Lung (tissue), 12 donors: Measurements from ENCODE around the gene UST. TPM values are rescaled to one million over a fixed set of nuclear protein-coding genes. Genes with fewer than 3 reads are reported as not detected.

ENCODE experiments used
- ATAC-seq: fragments of 200-7000 bp; cut with Tn5 transposase; one replicate; pipeline ENCODE4 v1.9.1; 2020; ENCODE audit warnings: moderate number of reproducible peaks; ENCODE audit not compliant: insufficient read depth, low FRiP score
- DNase-seq, 3 donors: peaks; one replicate each; pipeline ENCODE4 v3.0.0-alpha.2; 2013 to 2017
- H3K27ac ChIP-seq, 2 donors: one replicate each; pipeline ENCODE4 v1.5.1; 2013; ENCODE audit warnings: mild to moderate bottlenecking in 2 of 2, moderate library complexity in 2 of 2, control low read depth in 1 of 2, inconsistent platforms in 1 of 2, low read depth in 1 of 2, low read length in 1 of 2
- H3K27me3 ChIP-seq, 3 donors: one replicate each; pipeline ENCODE4 v1.5.1; 2013; ENCODE audit warnings: low read length in 2 of 3; ENCODE audit not compliant: control insufficient read depth in 3 of 3, insufficient read depth in 3 of 3
- H3K36me3 ChIP-seq, 4 donors: one replicate each; pipeline ENCODE4 v1.5.1; 2013; ENCODE audit warnings: low read length in 4 of 4, mild to moderate bottlenecking in 1 of 4, moderate library complexity in 1 of 4; ENCODE audit not compliant: control insufficient read depth in 4 of 4, insufficient read depth in 4 of 4
- H3K4me1 ChIP-seq, 5 donors: one replicate each; pipeline ENCODE4 v1.5.1; 2013; ENCODE audit warnings: low read length in 5 of 5, mild to moderate bottlenecking in 2 of 5, moderate library complexity in 1 of 5; ENCODE audit not compliant: control insufficient read depth in 5 of 5, insufficient read depth in 5 of 5
- H3K4me3 ChIP-seq: one replicate; pipeline ENCODE4 v1.5.1; 2013; ENCODE audit warnings: mild to moderate bottlenecking, control low read depth, moderate library complexity
- H3K9ac ChIP-seq, 2 donors: one replicate each; pipeline ENCODE4 v1.5.1; 2013; ENCODE audit warnings: low read length in 2 of 2, control low read depth in 1 of 2; ENCODE audit not compliant: insufficient read depth in 1 of 2
- H3K9me3 ChIP-seq, 4 donors: one replicate each; pipeline ENCODE4 v1.5.1; 2013; ENCODE audit warnings: low read length in 3 of 4, mild to moderate bottlenecking in 1 of 4, moderate library complexity in 1 of 4; ENCODE audit not compliant: control insufficient read depth in 4 of 4, insufficient read depth in 3 of 4
- CTCF ChIP-seq: IDR thresholded peaks from 2 replicates; pipeline ENCODE4 v1.5.1; 2012; ENCODE audit warnings: mild to moderate bottlenecking; ENCODE audit errors: control extremely low read depth, extremely low read depth
- WGBS, 2 donors: extraction: QIAGEN DNeasy Blood & Tissue Kit; methylation state at CpG; one replicate each; pipeline ENCODE4 v1.1.7; 2013; 5-methylcytosine and 5-hydroxymethylcytosine counted together
- polyA plus RNA-seq, 2 donors: library from polyadenylated mRNA; stranded (reverse); fragments of 200-250 nt; gene quantifications; one replicate each; pipeline ENCODE4 v1.2.1, GENCODE V29; 2013
- total RNA-seq, 2 donors: library from RNA; depleted of rRNA in 1 of 2; stranded (reverse); fragments of >200 nt in 1 of 2; gene quantifications; one replicate each; pipeline ENCODE4 v1.2.1, GENCODE V29; 2014 to 2021
- donor health status: control.
- donor health status: control.
- donor health status: Bipolar disorder and iron deficiency.
- donor health status: healthy.
- donor health status: DM: yes; HTN: yes; CAD: no.

UST gene
- total and polyA plus RNA-seq, 4 donors = 4.5 to 24.0 (median 7.1) TPM

DNA sequence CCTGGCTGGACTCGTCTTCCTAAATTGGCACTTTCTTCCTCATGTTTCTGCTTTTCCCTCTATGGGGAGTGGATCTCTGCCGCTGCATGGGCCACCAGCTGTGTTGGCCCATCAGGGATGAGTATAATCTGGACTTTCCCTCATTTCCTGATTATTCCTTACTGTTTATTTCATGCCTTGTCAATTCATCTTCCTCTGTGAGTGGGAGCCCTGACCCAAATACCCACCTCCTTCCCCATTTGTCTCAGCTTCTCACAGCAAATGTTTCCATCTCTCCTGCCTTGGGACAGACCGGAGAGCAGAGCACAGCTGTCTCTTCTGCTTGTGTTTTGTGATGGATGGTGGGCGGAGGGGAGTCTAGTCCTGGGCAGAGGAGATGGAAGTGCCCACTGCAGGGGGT is 212.7 kb downstream of the UST start:
- DNase-seq (no peak), ATAC-seq (no peak)
- Histone ChIP-seq H3K36me3 (no peaks in the 10 kb centered on the region), H3K9ac (no peak overlapping the region), H3K4me1 (peaks cover 0 to 32% (median 5%) of the 10 kb centered on the region in 5 donors), H3K9me3 (no peaks in the 10 kb centered on the region), H3K27ac (no peak overlapping the region), H3K4me3 (no peak overlapping the region), H3K27me3 (peaks cover 0 to 3% (median 0%) of the 10 kb centered on the region in 3 donors)
- WGBS, 2 donors = 76 to 86% methylated on average over 4 of the region's 4 CpGs
- TF ChIP-seq CTCF = no peak

- Histone ChIP-seq H3K9ac (no peak overlapping the region), H3K9me3 (no peaks in the 10 kb centered on the region), H3K4me3 (no peak overlapping the region), H3K27me3 (peaks cover 0 to 3% (median 0%) of the 10 kb centered on the region in 3 donors), H3K27ac (no peak overlapping the region), H3K36me3 (no peaks in the 10 kb centered on the region), H3K4me1 (peaks cover 0 to 32% (median 4%) of the 10 kb centered on the region in 5 donors)
- ATAC-seq (no peak), DNase-seq (no peak)
- no peak for TF ChIP-seq CTCF
- WGBS, 2 donors = 86 to 88% methylated on average over 7 of the region's 7 CpGs
These were observed 216.2 kb downstream of the UST start for GRCh38 chr6:148962854-148963515.

- DNase-seq = no peak
These were observed 216.9 kb downstream of the UST start for GRCh38 chr6:148963738-148964137.

More at GRCh38 chr6:148963738-148964137, 216.9 kb downstream of the UST start:
- no peak for TF ChIP-seq CTCF
- Histone ChIP-seq H3K27ac (no peak overlapping the region), H3K36me3 (no peaks in the 10 kb centered on the region), H3K9me3 (no peaks in the 10 kb centered on the region), H3K4me3 (no peak overlapping the region), H3K4me1 (peaks cover 0 to 29% (median 0%) of the 10 kb centered on the region in 5 donors), H3K27me3 (peaks cover 0 to 3% (median 0%) of the 10 kb centered on the region in 3 donors), H3K9ac (no peak overlapping the region)
- 95% methylated on average over 5 of the region's 5 CpGs for WGBS, 2 donors
- no peak for ATAC-seq
